ENCODE results near the gene RPL31. TPM values are rescaled to one million over a fixed set of nuclear protein-coding genes. Genes with fewer than 3 reads are reported as not detected.

Gene RPL31
- total RNA-seq, 6 experiments from 2014 or later: 947 to 1,348 (median 1,137) TPM

DNA sequence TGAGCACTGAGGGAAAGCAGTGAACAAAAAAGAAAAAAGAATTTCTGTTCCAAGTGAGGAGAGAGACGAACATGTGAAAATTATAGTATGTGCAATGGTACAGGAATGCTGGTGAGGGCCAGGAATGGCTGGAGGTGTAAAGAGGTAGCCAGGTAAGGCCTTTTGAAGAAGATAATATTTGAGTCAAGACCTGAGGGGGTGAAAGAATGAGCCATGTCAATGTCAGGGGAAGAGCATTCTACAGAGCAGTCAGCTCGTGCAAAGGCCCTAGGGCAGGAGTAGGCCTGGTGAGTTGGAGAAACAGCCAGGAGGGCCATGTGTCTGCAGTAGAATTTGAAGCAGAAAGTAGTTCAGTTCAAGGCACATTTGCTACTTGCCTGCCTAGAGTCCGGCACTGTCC is 12.4 kb upstream of the RPL31 start:
- Mint-ChIP-seq H3K4me3 (no peak overlapping the region), H3K27ac (no peak overlapping the region), H3K36me3 (ENCODE audit: low read depth) (0 out of 2 replicates have a peak, but pooled peaks cover 5% of the 10 kb centered on the region), H3K9me3 (no peaks in the 10 kb centered on the region), H3K27me3 (ENCODE audit: insufficient read depth) (peaks cover 2% of the 10 kb centered on the region), H3K4me1 (ENCODE audit: low read depth) (peaks cover 2% of the 10 kb centered on the region; the same call in 1 of the 2 replicates)
- no peak for DNase-seq
- TF ChIP-seq, protein P1, sequence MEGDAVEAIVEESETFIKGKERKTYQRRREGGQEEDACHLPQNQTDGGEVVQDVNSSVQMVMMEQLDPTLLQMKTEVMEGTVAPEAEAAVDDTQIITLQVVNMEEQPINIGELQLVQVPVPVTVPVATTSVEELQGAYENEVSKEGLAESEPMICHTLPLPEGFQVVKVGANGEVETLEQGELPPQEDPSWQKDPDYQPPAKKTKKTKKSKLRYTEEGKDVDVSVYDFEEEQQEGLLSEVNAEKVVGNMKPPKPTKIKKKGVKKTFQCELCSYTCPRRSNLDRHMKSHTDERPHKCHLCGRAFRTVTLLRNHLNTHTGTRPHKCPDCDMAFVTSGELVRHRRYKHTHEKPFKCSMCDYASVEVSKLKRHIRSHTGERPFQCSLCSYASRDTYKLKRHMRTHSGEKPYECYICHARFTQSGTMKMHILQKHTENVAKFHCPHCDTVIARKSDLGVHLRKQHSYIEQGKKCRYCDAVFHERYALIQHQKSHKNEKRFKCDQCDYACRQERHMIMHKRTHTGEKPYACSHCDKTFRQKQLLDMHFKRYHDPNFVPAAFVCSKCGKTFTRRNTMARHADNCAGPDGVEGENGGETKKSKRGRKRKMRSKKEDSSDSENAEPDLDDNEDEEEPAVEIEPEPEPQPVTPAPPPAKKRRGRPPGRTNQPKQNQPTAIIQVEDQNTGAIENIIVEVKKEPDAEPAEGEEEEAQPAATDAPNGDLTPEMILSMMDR (IDR thresholded peaks at IDR 0.05): no peak

DNA sequence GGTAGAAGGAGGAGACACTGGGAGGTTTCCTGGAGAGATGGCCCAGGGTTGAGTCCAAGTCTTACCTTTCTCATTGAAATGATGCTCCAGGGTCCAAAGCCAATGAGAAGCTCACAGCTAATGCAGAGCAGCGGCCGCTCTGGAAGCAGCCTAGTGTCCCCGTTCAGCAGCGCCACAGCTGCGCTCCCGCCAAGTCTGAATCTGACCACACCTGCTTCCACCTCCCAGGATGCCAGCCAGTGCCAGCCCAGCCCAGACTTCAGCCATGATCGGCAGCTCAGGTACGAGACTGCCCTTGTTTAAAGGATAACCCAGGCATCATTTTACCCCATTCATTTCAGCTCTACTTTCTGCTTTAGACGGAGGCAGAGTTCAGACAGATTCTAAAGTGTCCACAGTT is 11.9 kb upstream of the RPL31 start:
- peaks cover 2% of the 10 kb centered on the region for H3K27me3 Mint-ChIP-seq (ENCODE audit: insufficient read depth)
- no peak for DNase-seq
- 0 out of 2 replicates have a peak, but pooled peaks cover 5% of the 10 kb centered on the region for H3K36me3 Mint-ChIP-seq (ENCODE audit: low read depth)
- TF ChIP-seq, protein P1 (IDR thresholded peaks at IDR 0.05): no peak
- H3K27ac Mint-ChIP-seq: no peak overlapping the region
- H3K4me3 Mint-ChIP-seq: no peak overlapping the region
- H3K4me1 Mint-ChIP-seq (ENCODE audit: low read depth): no peaks in the 10 kb centered on the region
- no peaks in the 10 kb centered on the region for H3K9me3 Mint-ChIP-seq

DNA sequence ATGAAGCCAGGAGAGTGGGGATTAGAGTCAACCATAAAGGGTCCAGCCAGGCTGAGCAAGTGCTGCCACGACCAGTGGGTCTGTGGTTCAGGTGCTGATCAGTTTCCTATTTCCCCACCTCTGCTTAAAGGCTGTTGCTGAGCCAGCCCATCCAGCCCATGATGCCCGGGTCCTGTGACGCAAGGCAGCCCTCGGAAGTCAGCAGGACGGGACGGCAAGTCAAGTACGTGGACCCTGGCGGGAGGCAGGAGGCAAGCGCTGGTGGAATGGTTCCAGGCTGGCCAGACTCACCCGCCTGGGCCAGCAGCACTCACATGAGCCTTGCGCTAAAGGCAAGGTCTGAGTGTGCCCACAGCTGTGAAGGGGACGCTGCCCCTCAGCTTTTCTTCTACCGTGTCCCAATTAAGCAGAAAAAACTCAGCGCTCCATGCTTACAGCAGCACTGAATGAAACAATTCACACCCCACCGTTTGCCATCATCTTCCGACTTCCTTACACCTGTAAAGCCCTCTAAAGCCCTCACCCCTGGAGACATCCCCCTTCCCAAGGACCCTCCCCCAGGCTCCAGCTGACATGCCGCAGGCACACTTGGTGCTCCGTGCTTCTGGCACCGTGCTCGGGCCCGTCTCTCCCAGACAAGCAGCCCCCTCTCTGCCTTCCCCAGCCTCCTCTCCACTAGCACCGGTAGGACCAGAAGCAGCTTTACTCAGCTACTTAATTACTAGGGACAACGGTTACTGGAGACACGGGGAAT is 11.3 kb upstream of the RPL31 start:
- H3K36me3 Mint-ChIP-seq (ENCODE audit: low read depth): peaks cover 5% of the 10 kb centered on the region; the same call in 1 of the 2 replicates
- H3K27me3 Mint-ChIP-seq (ENCODE audit: insufficient read depth): peaks cover 2% of the 10 kb centered on the region
- TF ChIP-seq, protein P1 (IDR thresholded peaks at IDR 0.05): no peak
- no peak for DNase-seq
- H3K9me3 Mint-ChIP-seq: no peaks in the 10 kb centered on the region
- H3K27ac Mint-ChIP-seq: no peak overlapping the region
- no peak overlapping the region for H3K4me3 Mint-ChIP-seq
- no peaks in the 10 kb centered on the region for H3K4me1 Mint-ChIP-seq (ENCODE audit: low read depth)

DNA sequence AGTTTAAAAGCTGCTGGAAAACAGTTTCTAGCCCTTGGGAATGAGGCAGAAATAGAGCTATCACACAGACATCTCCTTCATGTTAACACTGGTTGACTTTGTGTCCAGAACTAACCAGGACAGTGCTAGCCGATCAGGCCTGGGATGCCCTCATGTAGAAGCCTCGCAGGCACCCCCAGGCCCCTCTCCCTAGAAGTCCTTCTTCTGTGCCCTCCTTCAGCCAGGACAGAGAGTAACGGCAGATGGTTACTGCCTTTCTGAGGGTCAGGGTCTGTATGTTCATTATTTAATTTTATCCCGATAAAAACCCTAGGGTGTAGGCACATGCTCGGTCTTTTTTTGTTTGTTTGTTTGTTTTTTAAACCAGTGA is 10.7 kb upstream of the RPL31 start:
- no peaks in the 10 kb centered on the region for H3K9me3 Mint-ChIP-seq
- H3K27ac Mint-ChIP-seq: no peak overlapping the region
- TF ChIP-seq, protein P1 (IDR thresholded peaks at IDR 0.05): no peak
- no peaks in the 10 kb centered on the region for H3K4me1 Mint-ChIP-seq (ENCODE audit: low read depth)
- H3K27me3 Mint-ChIP-seq (ENCODE audit: insufficient read depth): peaks cover 2% of the 10 kb centered on the region
- DNase-seq: no peak
- H3K36me3 Mint-ChIP-seq (ENCODE audit: low read depth): peaks cover 5% of the 10 kb centered on the region; the same call in 1 of the 2 replicates
- H3K4me3 Mint-ChIP-seq: no peak overlapping the region

DNA sequence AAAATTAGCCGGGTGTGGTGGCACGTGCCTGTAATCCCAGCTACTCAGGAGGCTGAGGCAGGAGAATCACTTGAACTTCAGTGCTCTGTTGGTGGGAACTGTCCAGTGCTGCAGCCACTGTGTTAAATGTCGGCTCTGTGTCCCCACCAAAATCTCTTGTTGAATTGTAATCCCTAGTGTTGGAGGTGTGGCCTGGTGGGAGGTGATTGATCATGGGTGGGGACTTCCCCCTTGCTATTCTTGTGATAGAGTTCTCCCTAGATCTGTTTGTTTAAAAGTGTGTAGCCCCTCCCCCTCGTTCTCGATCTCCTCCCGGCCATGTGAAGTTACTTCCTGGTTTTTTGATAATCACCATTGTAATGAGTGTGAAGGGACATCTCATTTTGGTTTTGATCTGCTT is 9.8 kb upstream of the RPL31 start:
- Mint-ChIP-seq H3K27ac (no peak overlapping the region), H3K4me3 (no peak overlapping the region), H3K4me1 (ENCODE audit: low read depth) (no peaks in the 10 kb centered on the region), H3K9me3 (no peaks in the 10 kb centered on the region), H3K36me3 (ENCODE audit: low read depth) (peaks cover 5% of the 10 kb centered on the region; the same call in 1 of the 2 replicates), H3K27me3 (ENCODE audit: insufficient read depth) (peaks cover 2% of the 10 kb centered on the region)
- no peak for DNase-seq
- TF ChIP-seq, protein P1 (IDR thresholded peaks at IDR 0.05): no peak

All from HFFc6 (cell line).